HepG2 (cell line): ENCODE measurements around the gene BMX.

Experiments
- CTCF ChIP-seq: sonication (generic); formaldehyde crosslinking; IDR thresholded peaks from 2 replicates; pipeline ENCODE4 v1.5.0; 2020; ENCODE audit warnings: mild to moderate bottlenecking, missing genetic modification reagents, moderate library complexity
- HDAC6 ChIP-seq: fragments of 200-600 bp; sonication (generic); IDR thresholded peaks from 2 replicates; pipeline ENCODE4 v1.7.0; 2017; ENCODE audit warnings: mild to moderate bottlenecking, antibody characterized with exemption, low read length, low read depth
- KIAA2018 ChIP-seq: sonication (generic); formaldehyde crosslinking; IDR thresholded peaks from 2 replicates; pipeline ENCODE4 v1.5.0; 2020; ENCODE audit warnings: mild to moderate bottlenecking, missing genetic modification reagents, borderline replicate concordance
- MYNN ChIP-seq: sonication (generic); formaldehyde crosslinking; IDR thresholded peaks from 2 replicates; pipeline ENCODE4 v1.4.0; 2020; ENCODE audit warnings: mild to moderate bottlenecking, low read depth, missing genetic modification reagents
- TF ChIP-seq, protein P1 (sequence below): IDR thresholded peaks from 2 replicates; pipeline ENCODE4 v1.6.1; 2016

GRCh38 chrX:15511563-15511962 lies 11.0 kb downstream of the BMX start:
- TF ChIP-seq MYNN (CRISPR knock-in tag) (no peak), CTCF (CRISPR knock-in tag) (no peak), HDAC6 (no peak), KIAA2018 (CRISPR knock-in tag) (no peak)
- TF ChIP-seq, protein P1, sequence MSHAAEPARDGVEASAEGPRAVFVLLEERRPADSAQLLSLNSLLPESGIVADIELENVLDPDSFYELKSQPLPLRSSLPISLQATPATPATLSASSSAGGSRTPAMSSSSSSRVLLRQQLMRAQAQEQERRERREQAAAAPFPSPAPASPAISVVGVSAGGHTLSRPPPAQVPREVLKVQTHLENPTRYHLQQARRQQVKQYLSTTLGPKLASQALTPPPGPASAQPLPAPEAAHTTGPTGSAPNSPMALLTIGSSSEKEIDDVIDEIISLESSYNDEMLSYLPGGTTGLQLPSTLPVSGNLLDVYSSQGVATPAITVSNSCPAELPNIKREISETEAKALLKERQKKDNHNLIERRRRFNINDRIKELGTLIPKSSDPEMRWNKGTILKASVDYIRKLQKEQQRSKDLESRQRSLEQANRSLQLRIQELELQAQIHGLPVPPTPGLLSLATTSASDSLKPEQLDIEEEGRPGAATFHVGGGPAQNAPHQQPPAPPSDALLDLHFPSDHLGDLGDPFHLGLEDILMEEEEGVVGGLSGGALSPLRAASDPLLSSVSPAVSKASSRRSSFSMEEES (CRISPR knock-in tag), result no peak
